ENCODE measurements around the gene RASGEF1C.

Gene RASGEF1C

GRCh38 chr5:180235077-180235476, 26.1 kb upstream of the RASGEF1C start:
- TF ChIP-seq LEF1 (IDR thresholded peaks at IDR 0.05; ENCODE audit: borderline replicate concordance) = no peak
- no peak for TF ChIP-seq ARNT (IDR thresholded peaks at IDR 0.05)
- no peak for TF ChIP-seq FOXK2 (IDR thresholded peaks at IDR 0.05)
- no peak for TF ChIP-seq FOXA1 (IDR thresholded peaks at IDR 0.05)
- no peak for TF ChIP-seq CTBP1 (IDR thresholded peaks at IDR 0.05; ENCODE audit: borderline replicate concordance)
- TF ChIP-seq BHLHE40 (IDR thresholded peaks at IDR 0.05; ENCODE audit: borderline replicate concordance) = no peak
- TF ChIP-seq HDGF (IDR thresholded peaks at IDR 0.05; ENCODE audit: borderline replicate concordance) = no peak
- TF ChIP-seq PKNOX1 (IDR thresholded peaks at IDR 0.05) = no peak
- TF ChIP-seq L3MBTL2 (conservative IDR thresholded peaks at IDR 0.05) = no peak
- TF ChIP-seq ZNF384 (IDR thresholded peaks at IDR 0.05) = no peak
- no peak for TF ChIP-seq NFRKB (IDR thresholded peaks at IDR 0.05)
- DNase-seq (ENCODE audit: extremely low spot score) = no peak
- ChIA-PET POLR2A (no interaction called here), CTCF (no interaction called here)

- ChIA-PET CTCF (no interaction called here), POLR2A (no interaction called here)
- TF ChIP-seq PKNOX1 (IDR thresholded peaks at IDR 0.05) (no peak), FOXA1 (IDR thresholded peaks at IDR 0.05) (no peak), FOXK2 (IDR thresholded peaks at IDR 0.05) (no peak), SP1 (IDR thresholded peaks at IDR 0.05) (no peak), TARDBP (IDR thresholded peaks at IDR 0.05) (no peak), FOXM1 (IDR thresholded peaks at IDR 0.05; ENCODE audit: borderline replicate concordance) (no peak), ZNF384 (IDR thresholded peaks at IDR 0.05) (no peak), SUZ12 (IDR thresholded peaks at IDR 0.05) (no peak), LEF1 (IDR thresholded peaks at IDR 0.05; ENCODE audit: borderline replicate concordance) (no peak), HDGF (IDR thresholded peaks at IDR 0.05; ENCODE audit: borderline replicate concordance) (no peak), NFRKB (IDR thresholded peaks at IDR 0.05) (no peak), L3MBTL2 (conservative IDR thresholded peaks at IDR 0.05) (no peak), CTBP1 (IDR thresholded peaks at IDR 0.05; ENCODE audit: borderline replicate concordance) (no peak), ELF4 (IDR thresholded peaks at IDR 0.05) (no peak), BHLHE40 (IDR thresholded peaks at IDR 0.05; ENCODE audit: borderline replicate concordance) (no peak), ARNT (IDR thresholded peaks at IDR 0.05) (no peak)
- DNase-seq (ENCODE audit: extremely low spot score) = no peak
These were observed 25.3 kb upstream of the RASGEF1C start for GRCh38 chr5:180234271-180234670.

- POLR2A ChIA-PET = no interaction called here
- no peak for TF ChIP-seq ARNT (IDR thresholded peaks at IDR 0.05)
- CTCF ChIA-PET = no interaction called here
- no peak for DNase-seq (ENCODE audit: extremely low spot score)
These were observed 24.7 kb upstream of the RASGEF1C start for GRCh38 chr5:180233729-180234128.

- TF ChIP-seq LEF1 (IDR thresholded peaks at IDR 0.05; ENCODE audit: borderline replicate concordance) = no peak
- TF ChIP-seq TARDBP (IDR thresholded peaks at IDR 0.05) = no peak
- TF ChIP-seq SUZ12 (IDR thresholded peaks at IDR 0.05) = no peak
- TF ChIP-seq FOXK2 (IDR thresholded peaks at IDR 0.05) = no peak
- TF ChIP-seq ZNF384 (IDR thresholded peaks at IDR 0.05) = no peak
- no peak for TF ChIP-seq ARNT (IDR thresholded peaks at IDR 0.05)
- TF ChIP-seq ELF4 (IDR thresholded peaks at IDR 0.05) = no peak
- no peak for TF ChIP-seq FOXM1 (IDR thresholded peaks at IDR 0.05; ENCODE audit: borderline replicate concordance)
- TF ChIP-seq CTBP1 (IDR thresholded peaks at IDR 0.05; ENCODE audit: borderline replicate concordance) = no peak
- TF ChIP-seq NFRKB (IDR thresholded peaks at IDR 0.05) = no peak
- TF ChIP-seq FOXA1 (IDR thresholded peaks at IDR 0.05) = no peak
- no peak for TF ChIP-seq PKNOX1 (IDR thresholded peaks at IDR 0.05)
- TF ChIP-seq L3MBTL2 (conservative IDR thresholded peaks at IDR 0.05) = no peak
- no peak for TF ChIP-seq HDGF (IDR thresholded peaks at IDR 0.05; ENCODE audit: borderline replicate concordance)
- no peak for TF ChIP-seq BHLHE40 (IDR thresholded peaks at IDR 0.05; ENCODE audit: borderline replicate concordance)
- no peak for DNase-seq (ENCODE audit: extremely low spot score)
- ChIA-PET POLR2A (no interaction called here), CTCF (no interaction called here)
These were observed 21.0 kb upstream of the RASGEF1C start for GRCh38 chr5:180230017-180230416.

- ChIA-PET CTCF (no interaction called here), POLR2A (no interaction called here)
- no peak for TF ChIP-seq LEF1 (IDR thresholded peaks at IDR 0.05; ENCODE audit: borderline replicate concordance)
- no peak for TF ChIP-seq L3MBTL2 (conservative IDR thresholded peaks at IDR 0.05)
- no peak for TF ChIP-seq FOXK2 (IDR thresholded peaks at IDR 0.05)
- TF ChIP-seq HDGF (IDR thresholded peaks at IDR 0.05; ENCODE audit: borderline replicate concordance) = no peak
- TF ChIP-seq BHLHE40 (IDR thresholded peaks at IDR 0.05; ENCODE audit: borderline replicate concordance) = no peak
- no peak for TF ChIP-seq CTBP1 (IDR thresholded peaks at IDR 0.05; ENCODE audit: borderline replicate concordance)
- no peak for TF ChIP-seq SUZ12 (IDR thresholded peaks at IDR 0.05)
- no peak for TF ChIP-seq FOXM1 (IDR thresholded peaks at IDR 0.05; ENCODE audit: borderline replicate concordance)
- TF ChIP-seq NFRKB (IDR thresholded peaks at IDR 0.05) = no peak
- DNase-seq (ENCODE audit: extremely low spot score) = no peak
These were observed 13.0 kb upstream of the RASGEF1C start for GRCh38 chr5:180222056-180222455.

GRCh38 chr5:180217797-180218196, 8.8 kb upstream of the RASGEF1C start:
- CTCF ChIA-PET = interaction anchor here (0.6 kb wide), 1 partner anchor 358 kb away, joined by 3 read pairs; no protein-coding TSS in a partner anchor
- no peak for TF ChIP-seq NFRKB (IDR thresholded peaks at IDR 0.05)
- no peak for TF ChIP-seq FOXA1 (IDR thresholded peaks at IDR 0.05)
- no peak for TF ChIP-seq FOXK2 (IDR thresholded peaks at IDR 0.05)
- no peak for TF ChIP-seq L3MBTL2 (conservative IDR thresholded peaks at IDR 0.05)
- TF ChIP-seq SUZ12 (IDR thresholded peaks at IDR 0.05) = no peak
- no peak for TF ChIP-seq PKNOX1 (IDR thresholded peaks at IDR 0.05)
- no peak for TF ChIP-seq HDGF (IDR thresholded peaks at IDR 0.05; ENCODE audit: borderline replicate concordance)
- TF ChIP-seq TARDBP (IDR thresholded peaks at IDR 0.05) = no peak
- TF ChIP-seq ARNT (IDR thresholded peaks at IDR 0.05) = no peak
- TF ChIP-seq SP1 (IDR thresholded peaks at IDR 0.05) = no peak
- TF ChIP-seq BHLHE40 (IDR thresholded peaks at IDR 0.05; ENCODE audit: borderline replicate concordance) = no peak
- no peak for TF ChIP-seq CTBP1 (IDR thresholded peaks at IDR 0.05; ENCODE audit: borderline replicate concordance)
- TF ChIP-seq LEF1 (IDR thresholded peaks at IDR 0.05; ENCODE audit: borderline replicate concordance) = no peak
- no peak for TF ChIP-seq ELF4 (IDR thresholded peaks at IDR 0.05)
- no peak for TF ChIP-seq FOXM1 (IDR thresholded peaks at IDR 0.05; ENCODE audit: borderline replicate concordance)
- TF ChIP-seq ZNF384 (IDR thresholded peaks at IDR 0.05) = no peak
- no peak for DNase-seq (ENCODE audit: extremely low spot score)
- POLR2A ChIA-PET = no interaction called here
